Measurements from ENCODE around the gene LRRC8B.
"Not testable (repeated sequence)": the region's sequence is repeated elsewhere in the genome, so short reads cannot be mapped to it uniquely, and the experiment has no call there.

LRRC8B gene

DNA sequence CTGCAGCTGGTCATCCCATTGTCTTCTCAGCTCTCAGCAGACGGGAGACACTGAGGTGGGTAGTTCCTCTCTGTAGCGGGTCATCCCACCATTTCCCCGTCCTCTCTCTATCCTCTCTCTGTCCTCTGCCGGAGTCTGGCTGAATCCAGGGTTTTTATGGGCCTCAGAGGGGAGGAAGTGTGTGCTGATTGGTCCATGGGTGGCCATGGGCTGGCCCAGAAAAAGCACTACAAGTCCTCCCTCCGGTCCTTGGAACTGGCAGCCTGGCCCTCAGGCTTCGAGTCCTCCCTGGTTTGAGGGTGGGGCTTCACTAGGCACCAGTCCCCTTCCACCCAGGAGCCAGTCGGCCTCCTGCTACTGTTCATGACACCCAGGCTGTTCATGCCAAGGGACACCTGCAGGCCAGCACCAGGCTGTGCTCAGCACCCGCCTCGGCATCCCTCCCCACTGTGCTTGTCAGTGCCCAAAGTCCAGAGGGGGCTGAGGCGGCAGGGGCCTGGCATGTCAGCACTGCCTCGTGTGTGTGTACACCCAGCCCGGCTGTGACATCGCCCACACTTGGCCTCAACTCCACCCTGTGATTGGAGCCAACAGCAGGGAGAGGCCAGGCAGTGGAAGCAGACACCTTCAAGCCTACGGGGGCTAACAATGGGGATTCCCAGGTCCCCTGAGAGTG is 85.3 kb downstream of the LRRC8B start:
- TF ChIP-seq JUND (IDR thresholded peaks at IDR 0.05; ENCODE audit: low read depth): no peak
- no peak for DNase-seq (ENCODE audit: low read depth in 1 of 2, low spot score in 1 of 2)
- in situ Hi-C loops (cut with HindIII; ENCODE audit: low pct_unique_long_range_greater_than_20kb, low sequenced_read_pairs): no loop called here

DNA sequence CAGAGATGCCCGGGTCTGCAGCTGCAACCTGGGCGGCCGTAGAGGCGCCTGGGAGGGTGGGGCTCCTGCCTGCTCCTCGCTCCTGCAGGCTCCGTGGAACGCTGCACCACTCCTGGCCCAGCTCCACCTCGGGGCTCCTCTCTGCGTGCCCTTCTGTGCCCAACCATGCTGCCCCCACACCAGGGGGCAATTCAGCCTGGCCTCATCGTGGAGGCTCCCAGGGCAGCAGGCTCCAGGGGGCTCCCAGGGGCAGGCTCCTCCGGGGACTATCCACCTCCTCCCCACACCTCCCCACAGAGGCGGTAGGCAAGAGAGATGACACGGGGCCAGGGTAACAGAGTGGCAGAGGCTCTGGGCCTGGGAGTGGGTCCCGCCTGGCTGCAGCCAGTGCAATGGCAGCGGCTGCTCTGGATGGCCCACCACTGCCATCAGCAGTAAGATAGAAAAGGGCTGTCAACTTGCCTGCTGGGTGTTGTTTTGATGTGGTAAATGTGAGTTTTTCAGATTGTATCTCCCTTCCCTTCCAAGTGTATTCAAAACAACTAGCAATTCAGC is 85.9 kb downstream of the LRRC8B start:
- DNase-seq (ENCODE audit: low read depth in 1 of 2, low spot score in 1 of 2): no peak
- in situ Hi-C loops (cut with HindIII; ENCODE audit: low pct_unique_long_range_greater_than_20kb, low sequenced_read_pairs): no loop called here
- TF ChIP-seq JUND (IDR thresholded peaks at IDR 0.05; ENCODE audit: low read depth): no peak

DNA sequence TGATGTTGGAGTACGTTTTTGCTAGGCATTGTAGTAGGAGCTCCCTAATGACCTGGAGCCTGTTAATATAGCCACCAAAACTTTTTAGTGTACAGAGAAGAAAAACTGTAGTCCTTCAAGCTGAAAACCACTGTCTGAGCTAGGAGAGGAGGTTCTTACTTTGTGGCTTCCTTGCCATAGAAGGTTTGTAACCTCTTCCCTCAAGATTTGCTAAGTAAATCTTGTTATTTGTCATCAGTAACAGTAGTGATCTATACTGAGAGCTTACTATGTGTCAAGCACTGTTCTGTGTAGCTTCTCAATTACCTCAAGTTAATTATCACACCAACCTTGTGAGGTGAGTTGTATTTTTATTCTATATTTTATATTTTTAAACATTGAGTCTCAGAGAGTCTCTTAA is 87.1 kb downstream of the LRRC8B start:
- TF ChIP-seq JUND (IDR thresholded peaks at IDR 0.05; ENCODE audit: low read depth): no peak
- no peak for DNase-seq (ENCODE audit: low read depth in 1 of 2, low spot score in 1 of 2)
- in situ Hi-C loops (cut with HindIII; ENCODE audit: low pct_unique_long_range_greater_than_20kb, low sequenced_read_pairs): no loop called here

DNA sequence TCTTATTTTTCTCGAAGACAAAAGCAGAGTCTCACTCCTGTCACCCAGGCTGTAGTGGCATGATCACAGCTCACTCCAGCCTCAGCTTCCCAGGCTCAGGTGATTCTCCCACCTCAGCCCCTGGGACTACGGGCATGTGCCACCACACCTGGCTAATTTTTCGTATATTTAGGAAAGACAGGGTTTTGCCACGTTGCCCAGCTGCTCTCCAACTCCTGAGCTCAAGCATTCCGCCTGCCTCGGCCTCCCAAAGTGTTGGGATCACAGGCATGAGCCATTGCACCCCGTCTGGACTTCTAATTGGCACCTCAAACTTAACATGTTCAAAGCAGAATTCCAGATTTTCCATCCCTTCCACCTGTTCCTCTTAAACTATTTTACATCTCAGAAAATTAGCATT is 89.3 kb downstream of the LRRC8B start:
- no peak for DNase-seq (ENCODE audit: low read depth in 1 of 2, low spot score in 1 of 2)
- no peak for TF ChIP-seq JUND (IDR thresholded peaks at IDR 0.05; ENCODE audit: low read depth)
- in situ Hi-C loops (cut with HindIII; ENCODE audit: low pct_unique_long_range_greater_than_20kb, low sequenced_read_pairs): no loop called here

DNA sequence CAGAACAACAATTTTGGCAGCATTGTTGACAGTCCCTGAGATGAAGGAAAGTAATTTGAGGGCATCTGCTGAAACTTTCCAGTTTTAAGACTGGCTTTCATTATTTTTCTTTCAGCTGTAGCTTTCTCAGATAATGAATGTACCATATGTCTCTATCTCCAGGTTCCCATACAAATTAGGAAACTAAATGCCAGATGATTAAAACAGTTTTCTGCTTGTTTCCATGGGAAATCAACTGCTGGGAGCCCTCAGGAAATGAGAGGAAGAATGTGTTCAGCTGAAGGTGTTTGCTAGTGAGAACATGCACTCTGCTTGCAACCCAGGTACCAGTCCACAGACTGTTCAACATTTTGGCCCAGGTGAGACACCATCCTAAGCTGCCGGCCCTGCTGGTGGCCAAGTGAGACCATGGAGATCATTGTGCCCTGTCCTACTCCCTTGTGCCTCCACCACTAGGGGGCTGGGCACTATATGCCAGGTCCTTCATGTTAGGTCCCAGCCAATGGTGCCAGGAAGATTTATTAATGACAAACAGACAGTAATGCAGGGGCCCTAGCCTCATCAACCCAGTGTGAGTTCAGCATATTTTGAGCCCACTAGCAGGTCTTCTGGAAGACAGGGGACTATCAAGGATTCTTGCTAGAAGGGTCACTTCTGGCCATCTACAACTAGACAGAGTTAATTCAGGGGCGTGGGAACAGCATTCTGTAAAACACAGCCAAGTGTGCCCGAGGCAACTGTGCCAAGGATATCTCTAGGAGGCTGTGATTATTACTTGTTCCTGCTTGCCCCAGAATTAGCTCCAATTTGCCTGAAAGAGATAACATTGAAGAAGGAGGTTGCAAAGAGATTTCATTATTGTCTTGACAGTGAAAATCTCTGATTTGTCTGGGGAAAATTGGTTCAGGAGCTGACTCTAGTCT is 91.3 kb downstream of the LRRC8B start:
- in situ Hi-C loops (cut with HindIII; ENCODE audit: low pct_unique_long_range_greater_than_20kb, low sequenced_read_pairs): no loop called here
- no peak for TF ChIP-seq JUND (IDR thresholded peaks at IDR 0.05; ENCODE audit: low read depth)
- peak in 1 of 2 experiments; percentile 33 for DNase-seq (ENCODE audit: low read depth in 1 of 2, low spot score in 1 of 2)

DNA sequence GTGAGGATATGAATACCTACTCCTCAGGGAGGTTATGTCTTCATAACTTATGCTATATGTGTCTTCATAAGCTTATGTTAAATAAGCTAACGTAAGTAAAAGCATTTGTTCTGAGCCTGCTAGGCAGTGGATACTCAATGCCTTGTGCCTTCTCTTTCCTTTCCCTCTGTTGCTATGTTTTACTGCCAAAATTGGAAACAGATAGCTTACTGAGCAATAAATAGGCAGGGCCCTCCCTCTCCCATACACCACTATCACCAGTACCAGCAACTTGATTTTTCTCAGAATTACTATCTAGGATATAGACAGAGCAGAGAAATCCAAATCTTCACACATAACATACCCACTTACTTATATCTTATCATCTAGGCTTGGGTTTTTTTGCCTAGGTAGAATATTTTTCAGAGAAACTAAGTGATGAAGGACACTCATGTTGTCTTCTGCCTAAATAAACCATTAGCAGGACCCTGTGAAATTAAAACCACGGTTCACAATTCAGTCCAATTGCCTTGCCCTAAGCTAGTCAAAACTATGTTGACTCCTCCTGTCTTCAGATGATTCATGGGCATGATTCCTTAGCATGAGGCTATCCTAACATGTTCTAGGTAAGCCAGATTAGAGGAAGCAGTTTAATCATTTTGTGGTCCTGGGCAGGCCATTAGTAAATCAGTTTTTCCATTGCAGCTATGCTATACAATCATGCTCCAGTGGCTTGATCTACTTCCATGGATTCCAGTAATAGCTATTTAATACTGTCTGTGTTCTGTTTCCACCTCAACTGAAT is 92.4 kb downstream of the LRRC8B start:
- TF ChIP-seq JUND (IDR thresholded peaks at IDR 0.05; ENCODE audit: low read depth): no peak
- no peak for DNase-seq (ENCODE audit: low read depth in 1 of 2, low spot score in 1 of 2)
- in situ Hi-C loops (cut with HindIII; ENCODE audit: low pct_unique_long_range_greater_than_20kb, low sequenced_read_pairs): no loop called here

DNA sequence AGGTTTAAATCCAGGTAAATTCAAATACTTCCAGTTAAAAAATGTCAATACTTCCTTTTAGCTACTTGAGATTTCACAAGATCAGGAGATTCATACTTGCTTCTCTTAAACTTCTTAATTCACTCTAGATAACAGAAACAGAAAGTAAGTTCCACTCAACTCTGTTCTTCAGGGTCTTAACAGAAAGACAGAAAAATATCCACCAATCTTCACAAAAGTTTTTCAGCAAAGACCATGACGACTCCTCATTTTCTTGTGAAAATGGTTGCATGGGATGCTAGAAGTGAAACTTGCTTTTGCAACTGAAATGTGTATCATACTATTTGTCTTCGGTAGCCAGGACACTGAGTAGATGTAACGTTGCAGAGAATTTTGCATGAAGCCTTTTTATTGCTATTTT is 96.0 kb downstream of the LRRC8B start:
- TF ChIP-seq JUND (IDR thresholded peaks at IDR 0.05; ENCODE audit: low read depth): no peak
- no peak for DNase-seq (ENCODE audit: low read depth in 1 of 2, low spot score in 1 of 2)
- in situ Hi-C loops (cut with HindIII; ENCODE audit: low pct_unique_long_range_greater_than_20kb, low sequenced_read_pairs): no loop called here

DNA sequence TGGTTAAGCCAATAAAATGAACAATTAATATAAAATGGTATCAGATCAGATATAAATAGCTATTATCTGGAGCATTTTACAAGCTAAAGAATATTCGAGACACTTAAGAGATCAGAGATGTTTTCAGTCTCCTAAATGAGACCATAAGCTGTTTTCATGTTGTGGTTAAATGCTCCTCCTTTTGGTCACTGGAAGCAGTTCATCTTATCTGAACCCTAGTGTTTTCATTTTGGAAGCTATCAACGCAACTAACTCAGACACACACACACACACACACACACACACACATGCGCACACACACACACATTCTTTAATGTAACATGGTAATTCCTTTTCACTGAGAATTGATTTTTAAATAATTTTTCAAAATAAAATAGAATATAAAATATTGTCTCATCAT is 98.3 kb downstream of the LRRC8B start:
- DNase-seq (ENCODE audit: low read depth in 1 of 2, low spot score in 1 of 2): no peak
- in situ Hi-C loops (cut with HindIII; ENCODE audit: low pct_unique_long_range_greater_than_20kb, low sequenced_read_pairs): no loop called here
- TF ChIP-seq JUND (IDR thresholded peaks at IDR 0.05; ENCODE audit: low read depth): no peak

DNA sequence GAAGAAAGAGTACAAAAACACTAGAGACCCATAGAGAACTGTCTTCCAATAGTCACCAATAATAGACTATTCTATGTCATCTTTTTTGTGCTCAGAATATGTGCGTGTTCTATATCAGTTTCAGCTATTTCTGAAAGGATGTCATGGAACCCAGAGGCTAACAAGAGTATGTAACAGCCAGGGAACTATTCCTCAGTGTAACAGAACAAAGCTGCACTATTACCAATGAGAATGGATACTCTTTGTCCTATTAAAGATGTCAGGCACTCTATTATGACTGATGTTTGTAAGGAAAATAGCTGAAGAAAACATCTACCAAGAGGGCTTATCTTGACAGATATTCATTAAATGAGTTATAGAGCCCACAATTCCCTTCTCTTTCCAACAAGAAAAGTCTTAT is 99.7 kb downstream of the LRRC8B start:
- no peak for TF ChIP-seq JUND (IDR thresholded peaks at IDR 0.05; ENCODE audit: low read depth)
- DNase-seq (ENCODE audit: low read depth in 1 of 2, low spot score in 1 of 2): no peak
- in situ Hi-C loops (cut with HindIII; ENCODE audit: low pct_unique_long_range_greater_than_20kb, low sequenced_read_pairs): no loop called here

DNA sequence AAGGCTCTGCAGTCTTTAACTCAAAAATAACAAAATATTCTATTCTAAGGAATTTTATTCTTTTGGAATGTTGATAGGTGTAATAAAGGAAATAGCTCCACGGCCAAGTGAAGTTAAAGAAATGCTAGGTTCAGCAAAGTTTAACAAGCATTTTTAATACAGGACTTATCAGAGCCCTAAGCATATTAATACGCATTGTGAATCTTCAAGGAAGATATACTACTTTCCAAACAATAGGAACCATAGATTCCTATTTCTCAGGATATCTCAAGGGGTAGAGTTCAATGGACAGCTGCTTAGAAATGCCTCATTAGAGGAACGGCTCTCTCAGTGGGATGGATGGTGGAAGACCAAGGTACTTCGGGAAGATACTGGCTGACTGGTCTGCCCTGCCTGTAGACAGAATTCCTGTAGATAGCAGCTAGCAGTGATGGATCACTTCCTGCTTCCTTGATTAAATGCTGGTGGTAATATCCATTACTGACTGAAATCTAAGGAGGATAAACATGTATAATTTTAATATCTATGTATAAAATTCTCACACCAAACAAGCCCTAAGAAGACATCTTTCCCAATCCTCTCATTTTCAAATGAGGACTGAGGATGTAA is 100.2 kb downstream of the LRRC8B start:
- in situ Hi-C loops (cut with HindIII; ENCODE audit: low pct_unique_long_range_greater_than_20kb, low sequenced_read_pairs): no loop called here
- TF ChIP-seq JUND (IDR thresholded peaks at IDR 0.05; ENCODE audit: low read depth): no peak
- DNase-seq (ENCODE audit: low read depth in 1 of 2, low spot score in 1 of 2): no peak

DNA sequence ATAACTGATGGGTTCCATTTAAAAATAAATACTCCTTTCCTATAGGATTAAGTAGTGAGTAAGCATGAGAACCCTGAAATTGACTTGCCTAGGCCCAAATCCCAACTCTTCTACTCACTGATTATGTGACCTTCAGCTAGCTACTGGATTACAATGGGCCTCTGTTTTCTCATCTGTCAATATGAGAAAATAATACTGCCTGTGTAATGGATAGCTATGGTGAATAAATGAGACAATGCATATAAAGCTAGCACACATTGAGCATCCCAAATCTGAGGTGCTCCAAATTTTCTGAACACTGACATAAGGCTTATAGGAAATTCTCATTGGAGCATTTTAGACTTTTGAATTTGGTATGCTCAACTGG is 103.0 kb downstream of the LRRC8B start:
- DNase-seq (ENCODE audit: low read depth in 1 of 2, low spot score in 1 of 2): no peak
- in situ Hi-C loops (cut with HindIII; ENCODE audit: low pct_unique_long_range_greater_than_20kb, low sequenced_read_pairs): no loop called here
- TF ChIP-seq JUND (IDR thresholded peaks at IDR 0.05; ENCODE audit: low read depth): no peak

DNA sequence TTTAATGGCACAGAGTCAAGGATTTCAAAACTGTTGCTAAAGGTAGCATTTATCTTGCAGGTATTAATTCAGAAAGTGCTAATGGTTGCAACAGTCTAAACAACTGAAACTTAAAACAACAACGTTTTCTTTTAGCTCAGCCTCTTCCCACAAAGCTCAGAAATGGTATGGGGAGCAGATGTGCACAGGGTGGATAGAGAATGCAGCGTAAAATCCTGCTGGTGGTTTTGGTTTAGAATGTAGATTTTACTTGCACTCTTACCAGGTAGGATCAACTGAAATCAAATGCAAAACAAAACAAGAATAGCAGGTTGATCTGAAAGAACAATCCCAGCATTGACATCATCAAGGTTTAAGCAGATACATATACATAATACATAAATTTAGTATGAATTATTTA is 104.5 kb downstream of the LRRC8B start:
- no peak for TF ChIP-seq JUND (IDR thresholded peaks at IDR 0.05; ENCODE audit: low read depth)

DNA sequence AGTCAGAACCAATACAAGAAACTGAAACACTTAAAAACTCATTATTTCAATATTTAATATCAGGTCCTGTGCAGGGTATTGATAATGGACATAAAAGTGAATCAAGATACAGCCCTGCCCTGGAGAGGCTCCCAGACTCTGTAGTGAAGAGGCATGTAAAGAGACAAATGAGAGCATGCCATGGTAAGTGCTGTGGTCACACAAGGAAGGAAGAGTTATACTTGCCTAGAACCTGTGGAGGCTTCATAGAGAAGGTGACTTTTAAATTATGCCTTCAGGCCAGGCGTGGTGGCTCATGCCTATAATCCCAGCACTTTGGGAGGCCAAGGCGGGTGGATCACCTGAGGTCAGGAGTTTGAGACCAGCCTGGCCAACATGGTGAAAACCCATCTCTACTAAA is 105.0 kb downstream of the LRRC8B start:
- DNase-seq (ENCODE audit: low read depth in 1 of 2, low spot score in 1 of 2); in situ Hi-C loops (cut with HindIII; ENCODE audit: low pct_unique_long_range_greater_than_20kb, low sequenced_read_pairs): not testable (repeated sequence)

More for the DNA sequence above, 104.5 kb downstream of the LRRC8B start:
- DNase-seq (ENCODE audit: low read depth in 1 of 2, low spot score in 1 of 2): no peak
- in situ Hi-C loops (cut with HindIII; ENCODE audit: low pct_unique_long_range_greater_than_20kb, low sequenced_read_pairs): no loop called here
